GM19467 (cell line): Measurements from ENCODE around the gene DBET.
"Not testable (repeated sequence)": the region's sequence is repeated elsewhere in the genome, so short reads cannot be mapped to it uniquely, and the experiment has no call there.

Experiments used
- ATAC-seq: cut with Tn5 transposase; IDR thresholded peaks from one replicate; pipeline ENCODE4 v1.9.1; 2021; ENCODE audit warnings: mild to moderate bottlenecking, moderate library complexity; ENCODE audit not compliant: unreplicated experiment

The DBET gene

GRCh38 chr4:190049378-190050239 lies 14.7 kb upstream of the DBET start:
- ATAC-seq: not testable (repeated sequence)

- ATAC-seq: not testable (repeated sequence)
These were observed 5.3 kb upstream of the DBET start for GRCh38 chr4:190058997-190059396.

GRCh38 chr4:190064805-190065204 lies 503 bp downstream of the DBET start:
- not testable (repeated sequence) for ATAC-seq

GRCh38 chr4:190068351-190068750 lies 4.0 kb downstream of the DBET start:
- ATAC-seq: not testable (repeated sequence)

GRCh38 chr4:190093052-190093451 lies 28.8 kb downstream of the DBET start:
- not testable (repeated sequence) for ATAC-seq

DNA sequence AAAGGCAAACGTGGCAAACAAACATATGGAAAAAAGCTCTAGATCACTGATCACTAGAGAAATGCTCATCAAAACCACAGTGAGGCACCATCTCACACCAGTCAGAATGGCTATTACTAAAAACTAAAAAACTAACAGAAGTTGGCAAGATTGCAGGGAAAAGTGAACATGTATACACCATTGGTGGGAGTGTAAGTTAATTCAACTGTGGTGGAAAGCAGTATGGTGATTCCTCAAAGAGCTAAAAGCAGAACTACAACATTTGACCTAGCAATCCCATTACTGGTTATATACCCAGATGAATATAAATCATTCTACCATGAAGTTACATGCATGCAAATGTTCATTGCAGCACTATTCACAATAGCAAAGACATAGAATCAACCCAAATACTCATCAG lies 29.7 kb downstream of the DBET start:
- ATAC-seq: not testable (repeated sequence)

DNA sequence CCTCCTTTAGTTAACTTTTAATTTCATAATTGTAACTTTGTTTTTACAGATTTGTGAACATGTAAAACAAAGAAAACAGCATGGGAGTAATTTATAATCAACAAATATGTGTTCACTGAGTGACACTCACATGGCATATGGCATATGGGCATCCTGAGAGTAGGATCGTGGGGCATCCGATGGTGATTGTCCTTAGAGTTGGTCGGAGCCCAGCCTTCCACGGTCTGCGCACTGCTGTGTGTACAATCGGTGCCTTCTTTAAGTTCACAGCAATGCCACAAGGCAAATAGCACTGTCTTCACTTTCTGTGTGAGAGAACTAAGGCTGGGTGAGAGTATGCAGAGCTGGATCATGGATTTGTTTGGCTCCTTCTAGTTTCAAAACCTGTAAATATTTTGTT lies 31.0 kb downstream of the DBET start:
- ATAC-seq: not testable (repeated sequence)

DNA sequence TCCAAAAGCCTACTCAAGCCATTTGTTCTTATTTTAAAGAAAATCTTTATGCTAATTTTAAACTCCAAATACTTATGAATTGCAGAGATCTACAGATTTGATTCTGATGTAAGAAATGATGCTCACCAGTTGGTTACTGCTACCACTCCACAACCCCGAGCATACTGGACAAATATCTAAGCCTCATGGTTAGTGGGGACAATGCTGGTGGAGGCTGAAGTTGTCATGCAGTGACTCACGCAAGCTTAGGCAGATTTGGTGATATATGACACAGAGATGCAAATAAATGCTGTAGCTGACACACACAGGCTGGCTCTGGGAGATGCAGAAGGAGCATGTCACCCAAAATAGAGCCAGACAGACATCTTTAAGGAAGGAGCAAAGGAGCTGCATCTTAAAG lies 35.3 kb downstream of the DBET start:
- ATAC-seq: not testable (repeated sequence)

GRCh38 chr4:190101525-190101924 lies 37.2 kb downstream of the DBET start:
- ATAC-seq: not testable (repeated sequence)

GRCh38 chr4:190106191-190106590 lies 41.9 kb downstream of the DBET start:
- ATAC-seq: not testable (repeated sequence)

DNA sequence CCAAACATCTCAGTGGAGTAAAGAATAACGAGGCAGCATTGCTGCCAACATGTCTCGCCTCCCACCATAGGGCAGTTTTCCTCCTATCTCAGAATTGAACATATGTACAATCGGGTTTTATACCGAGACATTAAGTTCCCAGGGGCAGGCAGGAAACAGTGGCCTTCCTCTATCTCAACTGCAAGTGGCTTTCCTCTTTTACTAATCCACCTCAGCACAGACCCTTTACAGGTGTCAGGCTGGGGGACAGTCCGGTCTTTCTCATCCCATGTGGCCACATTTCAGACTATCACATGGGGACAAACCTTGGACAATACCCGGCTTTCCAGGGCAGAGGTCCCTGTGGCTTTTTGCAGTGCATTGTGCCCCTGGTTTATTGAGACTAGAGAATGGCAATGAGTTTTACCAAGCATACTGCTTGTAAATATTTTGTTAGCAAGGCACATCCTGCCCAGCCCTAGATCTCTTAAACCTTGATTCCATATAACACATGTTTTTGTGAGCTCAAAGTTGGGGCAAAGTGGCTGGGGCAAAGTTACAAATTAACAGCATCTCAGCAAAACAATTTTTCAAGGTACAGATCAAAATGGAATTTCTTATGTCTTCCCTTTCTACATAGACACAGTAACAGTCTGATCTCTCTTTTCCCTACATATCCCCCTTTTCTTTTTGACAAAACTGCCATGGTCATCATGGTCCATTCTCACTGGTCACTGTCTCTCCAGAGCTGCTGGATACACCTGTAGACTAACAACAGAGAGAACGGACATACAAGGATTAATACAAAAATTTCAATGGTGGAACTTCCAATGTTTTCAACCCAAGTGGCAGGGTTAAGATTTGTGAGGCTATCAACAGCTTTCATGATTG lies 42.5 kb downstream of the DBET start:
- not testable (repeated sequence) for ATAC-seq

- ATAC-seq: not testable (repeated sequence)
These were observed 43.6 kb downstream of the DBET start for GRCh38 chr4:190107766-190108485.

GRCh38 chr4:190108756-190109155 lies 44.5 kb downstream of the DBET start:
- ATAC-seq: not testable (repeated sequence)

- ATAC-seq: not testable (repeated sequence)
These were observed 45.2 kb downstream of the DBET start for GRCh38 chr4:190109390-190110011.

DNA sequence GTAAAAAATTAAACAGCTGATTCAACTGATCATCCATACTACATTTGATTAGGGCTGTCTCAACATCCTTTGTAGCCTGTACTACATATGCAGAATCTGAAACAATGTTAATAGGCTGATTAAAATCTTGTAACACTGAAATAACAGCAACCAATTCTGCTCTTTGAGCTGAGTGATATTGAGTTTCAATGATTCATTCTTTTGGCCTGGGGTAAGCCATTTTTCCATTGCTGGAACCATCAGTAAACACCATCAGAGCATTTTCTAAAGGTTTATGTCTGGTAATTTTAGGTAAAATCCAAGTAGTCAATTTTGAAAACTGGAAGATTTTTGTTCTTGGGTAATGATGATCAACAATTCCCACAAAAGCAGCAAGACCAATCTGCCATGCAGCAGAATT lies 45.7 kb downstream of the DBET start:
- ATAC-seq: not testable (repeated sequence)

- not testable (repeated sequence) for ATAC-seq
These were observed 46.4 kb downstream of the DBET start for GRCh38 chr4:190110570-190111295.

- ATAC-seq: not testable (repeated sequence)
These were observed 48.6 kb downstream of the DBET start for GRCh38 chr4:190112879-190113278.

- not testable (repeated sequence) for ATAC-seq
These were observed 50.7 kb downstream of the DBET start for GRCh38 chr4:190114991-190115390.
